Loucy (cell line): ENCODE data around the gene ATP8A2.

Experiments
- H2AFZ ChIP-seq: fragments of 200-600 bp; sonication (generic); 2 replicates; pipeline ENCODE4 v1.6.0; 2016; ENCODE audit warnings: antibody characterized with exemption, mild to moderate bottlenecking, low read length, moderate library complexity
- H3F3A ChIP-seq: fragments of 200-600 bp; 2 replicates; pipeline ENCODE4 v1.6.0; 2016; ENCODE audit warnings: antibody characterized with exemption, low read depth, mild to moderate bottlenecking
- H3K27me3 ChIP-seq: fragments of 200-600 bp; sonication (generic); 2 replicates; pipeline ENCODE4 v1.6.1; 2014; ENCODE audit warnings: low read length, mild to moderate bottlenecking; ENCODE audit not compliant: insufficient read depth, poor library complexity, severe bottlenecking
- H3K36me3 ChIP-seq: fragments of 200-600 bp; sonication (generic); 2 replicates; pipeline ENCODE4 v1.6.1; 2016; ENCODE audit warnings: low read length; ENCODE audit not compliant: insufficient read depth
- H3K4me1 ChIP-seq: fragments of 200-600 bp; sonication (generic); 2 replicates; pipeline ENCODE4 v1.5.1; 2014; ENCODE audit warnings: low read length, mild to moderate bottlenecking; ENCODE audit not compliant: insufficient read depth, poor library complexity, severe bottlenecking
- H3K4me2 ChIP-seq: fragments of 200-600 bp; sonication (generic); 2 replicates; pipeline ENCODE4 v1.6.0; 2014; ENCODE audit warnings: antibody characterized with exemption, low read length, low read depth, mild to moderate bottlenecking; ENCODE audit not compliant: poor library complexity, severe bottlenecking
- H3K4me3 ChIP-seq: fragments of 200-600 bp; sonication (generic); 2 replicates; pipeline ENCODE4 v1.5.1; 2014; ENCODE audit warnings: low read length, mild to moderate bottlenecking, mixed read lengths; ENCODE audit not compliant: poor library complexity, severe bottlenecking
- H3K79me2 ChIP-seq: fragments of 200-600 bp; sonication (generic); 2 replicates; pipeline ENCODE4 v1.6.1; 2014; ENCODE audit warnings: low read length; ENCODE audit not compliant: insufficient read depth
- H3K9ac ChIP-seq: fragments of 200-600 bp; sonication (generic); 2 replicates; pipeline ENCODE4 v1.6.0; 2014; ENCODE audit warnings: mild to moderate bottlenecking, low read depth, low read length, moderate library complexity; ENCODE audit not compliant: poor library complexity, severe bottlenecking
- H3K9me2 ChIP-seq: fragments of 200-600 bp; sonication (generic); replicated peaks from 2 replicates; pipeline ENCODE4 v1.6.1; 2016; ENCODE audit warnings: low read depth, low read length, mixed read lengths
- H3K9me3 ChIP-seq: fragments of 200-600 bp; sonication (generic); 2 replicates; pipeline ENCODE4 v1.6.1; 2014; ENCODE audit warnings: mild to moderate bottlenecking, antibody characterized with exemption, low read length, low read depth; ENCODE audit not compliant: insufficient read depth
- H4K20me1 ChIP-seq: fragments of 200-600 bp; sonication (generic); 2 replicates; pipeline ENCODE4 v1.6.0; 2014; ENCODE audit warnings: antibody characterized with exemption, low read length, mild to moderate bottlenecking; ENCODE audit not compliant: insufficient read depth, poor library complexity, severe bottlenecking
- EZH2phosphoT487 ChIP-seq: fragments of 200-600 bp; IDR thresholded peaks from 2 replicates; pipeline ENCODE4 v1.6.1; 2018; ENCODE audit warnings: antibody characterized with exemption, mild to moderate bottlenecking, moderate library complexity, borderline replicate concordance
- TF ChIP-seq, protein P1 (sequence below): fragments of 200-600 bp; sonication (generic); conservative IDR thresholded peaks from 2 replicates; pipeline ENCODE4 v1.5.1; 2014; ENCODE audit warnings: mild to moderate bottlenecking, antibody characterized with exemption, low read length

The ATP8A2 gene

GRCh38 chr13:25798998-25799397, 427.2 kb downstream of the ATP8A2 start:
- H3K4me1 ChIP-seq, result no peaks in the 10 kb centered on the region
- no peak overlapping the region for H3K9ac ChIP-seq
- H3F3A ChIP-seq, result no peaks in the 10 kb centered on the region
- H3K9me3 ChIP-seq, result no peaks in the 10 kb centered on the region
- H3K4me3 ChIP-seq, result no peak overlapping the region
- no peaks in the 10 kb centered on the region for H3K79me2 ChIP-seq
- H3K9me2 ChIP-seq, result no peaks in the 10 kb centered on the region
- no peaks in the 10 kb centered on the region for H3K27me3 ChIP-seq
- no peaks in the 10 kb centered on the region for H4K20me1 ChIP-seq
- H3K36me3 ChIP-seq, result no peaks in the 10 kb centered on the region
- no peak overlapping the region for H2AFZ ChIP-seq
- no peak overlapping the region for H3K4me2 ChIP-seq
- TF ChIP-seq, protein P1, sequence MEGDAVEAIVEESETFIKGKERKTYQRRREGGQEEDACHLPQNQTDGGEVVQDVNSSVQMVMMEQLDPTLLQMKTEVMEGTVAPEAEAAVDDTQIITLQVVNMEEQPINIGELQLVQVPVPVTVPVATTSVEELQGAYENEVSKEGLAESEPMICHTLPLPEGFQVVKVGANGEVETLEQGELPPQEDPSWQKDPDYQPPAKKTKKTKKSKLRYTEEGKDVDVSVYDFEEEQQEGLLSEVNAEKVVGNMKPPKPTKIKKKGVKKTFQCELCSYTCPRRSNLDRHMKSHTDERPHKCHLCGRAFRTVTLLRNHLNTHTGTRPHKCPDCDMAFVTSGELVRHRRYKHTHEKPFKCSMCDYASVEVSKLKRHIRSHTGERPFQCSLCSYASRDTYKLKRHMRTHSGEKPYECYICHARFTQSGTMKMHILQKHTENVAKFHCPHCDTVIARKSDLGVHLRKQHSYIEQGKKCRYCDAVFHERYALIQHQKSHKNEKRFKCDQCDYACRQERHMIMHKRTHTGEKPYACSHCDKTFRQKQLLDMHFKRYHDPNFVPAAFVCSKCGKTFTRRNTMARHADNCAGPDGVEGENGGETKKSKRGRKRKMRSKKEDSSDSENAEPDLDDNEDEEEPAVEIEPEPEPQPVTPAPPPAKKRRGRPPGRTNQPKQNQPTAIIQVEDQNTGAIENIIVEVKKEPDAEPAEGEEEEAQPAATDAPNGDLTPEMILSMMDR, result no peak
- TF ChIP-seq EZH2phosphoT487, result no peak

GRCh38 chr13:25800523-25800922, 428.7 kb downstream of the ATP8A2 start:
- no peaks in the 10 kb centered on the region for H3K79me2 ChIP-seq
- no peaks in the 10 kb centered on the region for H3K36me3 ChIP-seq
- H3K4me2 ChIP-seq, result no peak overlapping the region
- peaks cover 8% of the 10 kb centered on the region for H3K27me3 ChIP-seq
- H3F3A ChIP-seq, result no peaks in the 10 kb centered on the region
- no peak overlapping the region for H3K4me3 ChIP-seq
- H4K20me1 ChIP-seq, result no peaks in the 10 kb centered on the region
- no peaks in the 10 kb centered on the region for H3K9me2 ChIP-seq
- H3K4me1 ChIP-seq, result no peaks in the 10 kb centered on the region
- TF ChIP-seq, protein P1, result no peak
- no peak for TF ChIP-seq EZH2phosphoT487
- no peaks in the 10 kb centered on the region for H3K9me3 ChIP-seq
- H3K9ac ChIP-seq, result no peak overlapping the region
- no peak overlapping the region for H2AFZ ChIP-seq

GRCh38 chr13:25802579-25802978, 430.8 kb downstream of the ATP8A2 start:
- no peaks in the 10 kb centered on the region for H3K36me3 ChIP-seq
- no peak overlapping the region for H2AFZ ChIP-seq
- no peaks in the 10 kb centered on the region for H4K20me1 ChIP-seq
- no peaks in the 10 kb centered on the region for H3K4me1 ChIP-seq
- H3K9me2 ChIP-seq, result no peaks in the 10 kb centered on the region
- TF ChIP-seq, protein P1, result no peak
- TF ChIP-seq EZH2phosphoT487, result no peak
- H3F3A ChIP-seq, result no peaks in the 10 kb centered on the region
- H3K9ac ChIP-seq, result no peak overlapping the region
- H3K9me3 ChIP-seq, result peaks cover 8% of the 10 kb centered on the region; the same call in 1 of the 2 replicates
- no peaks in the 10 kb centered on the region for H3K79me2 ChIP-seq
- no peak overlapping the region for H3K4me3 ChIP-seq
- no peak overlapping the region for H3K4me2 ChIP-seq
- H3K27me3 ChIP-seq, result peaks cover 10% of the 10 kb centered on the region
